Skeletal muscle cell (primary cell): ENCODE measurements around the gene NR2C2.
"Not testable (repeated sequence)": the region's sequence is repeated elsewhere in the genome, so short reads cannot be mapped to it uniquely, and the experiment has no call there.

Experiments used
- DNase-seq: peaks from one replicate; pipeline ENCODE4 v3.0.0-alpha.2; 2010; ENCODE audit warnings: low read depth
- H3K4me3 ChIP-seq: 2 replicates; pipeline ENCODE4 v1.5.1; 2011; ENCODE audit warnings: low read depth, mild to moderate bottlenecking, control low read depth, low read length, moderate library complexity

NR2C2 gene

DNA sequence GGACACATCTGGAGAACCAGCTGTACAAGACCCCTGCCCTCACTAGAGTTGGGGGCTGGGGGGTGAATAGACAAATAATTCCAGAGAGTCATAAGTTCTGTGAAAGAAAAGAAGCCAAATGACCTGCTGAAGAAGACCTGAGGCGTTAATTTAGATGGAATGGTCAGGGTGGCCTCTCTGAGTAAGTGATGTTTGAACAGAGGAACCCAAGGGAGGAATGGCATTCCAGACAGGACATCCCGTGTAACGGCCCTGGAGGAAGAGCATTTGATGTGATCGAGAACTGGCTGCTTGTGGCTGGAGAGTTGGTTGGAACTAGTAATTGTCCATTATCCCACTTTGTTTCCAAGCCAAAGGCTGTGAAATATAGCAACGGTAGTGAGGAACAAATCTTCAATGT, 1.7 kb downstream of the NR2C2 start:
- H3K4me3 ChIP-seq: peak overlapping the region; percentile 90
- no peak for DNase-seq

DNA sequence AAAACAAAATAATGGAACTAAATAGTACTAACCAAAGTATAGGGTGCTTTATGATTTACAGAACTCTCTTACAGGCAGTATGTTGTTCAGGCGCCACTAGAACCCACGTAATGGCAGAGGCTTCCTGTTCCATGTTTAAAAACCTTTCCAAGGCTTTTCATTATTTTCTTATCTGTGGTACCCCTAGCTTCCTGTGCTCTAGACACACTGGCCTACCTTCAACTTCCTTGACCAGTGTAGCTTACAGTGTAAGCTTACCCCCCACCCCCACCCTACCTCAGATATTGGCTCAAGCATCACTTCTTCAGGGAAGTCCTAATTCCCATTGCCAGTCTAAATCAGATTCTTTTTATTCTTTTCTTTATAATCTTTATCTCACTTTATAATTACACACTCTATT, 2.9 kb downstream of the NR2C2 start:
- no peak for DNase-seq
- no peak overlapping the region for H3K4me3 ChIP-seq

GRCh38 chr3:14957153-14957552, 9.8 kb downstream of the NR2C2 start:
- DNase-seq: no peak
- no peak overlapping the region for H3K4me3 ChIP-seq

GRCh38 chr3:14957925-14958324, 10.5 kb downstream of the NR2C2 start:
- no peak for DNase-seq
- H3K4me3 ChIP-seq: no peak overlapping the region

DNA sequence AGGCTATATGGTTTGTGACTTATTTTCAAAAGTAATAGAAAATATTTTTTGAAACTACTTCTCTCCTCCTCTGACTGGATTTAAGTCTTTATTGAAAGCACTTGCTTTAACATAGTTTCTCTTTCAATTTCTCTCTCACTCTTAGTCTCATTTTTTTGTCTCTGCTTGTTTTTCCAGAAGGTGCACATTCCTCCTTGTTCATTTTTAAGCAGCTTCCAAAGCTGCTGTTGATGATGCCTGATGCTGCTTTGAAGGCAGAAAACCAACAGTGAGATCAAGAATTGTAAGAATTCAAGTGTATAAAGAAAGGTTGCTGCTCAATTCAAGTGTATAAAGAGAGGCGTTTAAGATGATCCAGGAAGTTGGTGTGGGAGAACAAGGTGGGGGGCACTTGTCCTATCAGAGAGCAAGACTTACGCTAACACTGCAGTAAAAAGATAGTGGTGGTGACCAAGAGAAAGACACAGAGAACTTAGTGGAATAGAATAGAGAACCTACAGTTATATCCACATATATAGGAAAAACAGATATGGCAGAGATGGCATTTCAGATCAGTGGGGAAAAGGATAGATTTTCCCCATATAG, 12.1 kb downstream of the NR2C2 start:
- no peak for DNase-seq
- no peak overlapping the region for H3K4me3 ChIP-seq

DNA sequence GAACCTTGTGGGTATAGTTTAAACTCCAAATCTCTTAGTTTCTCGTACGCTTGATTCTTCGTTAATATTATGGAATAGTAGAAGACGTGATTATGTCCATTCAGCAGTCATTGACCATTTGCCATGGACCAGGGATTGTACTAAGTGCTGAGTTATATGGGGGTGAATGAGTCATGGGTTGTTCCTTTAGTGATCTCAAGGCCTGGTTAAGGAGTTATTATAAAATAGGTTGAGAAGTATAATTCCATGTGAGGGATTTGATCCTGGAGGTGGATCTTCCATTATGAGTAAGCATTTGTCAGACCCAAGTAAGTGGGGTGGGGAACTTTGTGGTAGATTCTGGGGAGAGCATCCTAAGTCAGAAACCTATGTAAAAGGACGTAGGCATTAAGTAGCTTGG, 15.4 kb downstream of the NR2C2 start:
- peak; percentile 27 for DNase-seq
- H3K4me3 ChIP-seq: no peak overlapping the region

DNA sequence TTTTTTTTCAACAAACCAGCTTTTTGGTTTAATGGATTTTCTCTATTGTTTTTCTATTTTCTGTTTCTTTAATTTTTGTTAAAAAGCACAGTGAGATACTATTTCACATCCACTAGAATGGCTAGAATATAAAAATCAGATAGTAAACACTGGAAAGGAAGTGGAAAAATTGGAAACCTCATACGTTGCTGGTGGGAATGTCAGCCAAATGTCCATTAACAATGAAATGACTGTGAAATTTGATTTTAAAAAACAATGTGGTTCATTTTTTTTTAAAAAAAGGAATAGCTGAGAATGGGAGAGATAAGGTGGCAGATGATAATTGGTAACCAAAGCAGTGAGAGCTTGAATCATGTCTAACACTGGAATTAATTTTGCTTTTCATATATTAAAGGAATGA, 19.9 kb downstream of the NR2C2 start:
- no peak for DNase-seq
- no peak overlapping the region for H3K4me3 ChIP-seq

GRCh38 chr3:14969671-14970070, 22.3 kb downstream of the NR2C2 start:
- no peak for DNase-seq
- H3K4me3 ChIP-seq: no peak overlapping the region

- no peak overlapping the region for H3K4me3 ChIP-seq
- DNase-seq: no peak
Observed at GRCh38 chr3:14976317-14976716, 28.9 kb downstream of the NR2C2 start.

GRCh38 chr3:14980689-14981088, 33.3 kb downstream of the NR2C2 start:
- DNase-seq: no peak

GRCh38 chr3:14984581-14985113, 37.3 kb downstream of the NR2C2 start:
- H3K4me3 ChIP-seq: no peak overlapping the region

More at GRCh38 chr3:14980689-14981088, 33.3 kb downstream of the NR2C2 start:
- no peak overlapping the region for H3K4me3 ChIP-seq

DNA sequence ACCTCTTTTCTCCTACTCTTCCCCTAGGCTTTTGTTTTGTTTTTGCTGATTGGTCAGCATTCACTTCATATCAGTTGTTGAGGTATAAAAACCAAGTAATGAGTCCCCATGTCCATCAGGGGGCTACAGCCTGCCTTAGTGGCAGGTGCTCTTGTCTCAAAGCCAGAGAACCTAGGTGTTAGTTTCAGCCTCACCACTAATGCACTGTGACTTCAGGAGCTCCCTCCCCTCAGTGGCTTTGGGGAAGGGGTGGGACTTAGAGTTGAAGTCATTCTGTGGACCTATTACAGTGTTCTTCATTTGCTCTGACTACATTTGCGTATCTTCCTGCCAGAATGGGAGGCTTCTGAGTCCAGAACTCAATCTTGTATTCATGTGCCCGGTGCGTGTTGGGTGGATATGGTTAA, 41.6 kb downstream of the NR2C2 start:
- H3K4me3 ChIP-seq: no peak overlapping the region
- DNase-seq: no peak

More at GRCh38 chr3:14984581-14985113, 37.3 kb downstream of the NR2C2 start:
- DNase-seq: no peak

DNA sequence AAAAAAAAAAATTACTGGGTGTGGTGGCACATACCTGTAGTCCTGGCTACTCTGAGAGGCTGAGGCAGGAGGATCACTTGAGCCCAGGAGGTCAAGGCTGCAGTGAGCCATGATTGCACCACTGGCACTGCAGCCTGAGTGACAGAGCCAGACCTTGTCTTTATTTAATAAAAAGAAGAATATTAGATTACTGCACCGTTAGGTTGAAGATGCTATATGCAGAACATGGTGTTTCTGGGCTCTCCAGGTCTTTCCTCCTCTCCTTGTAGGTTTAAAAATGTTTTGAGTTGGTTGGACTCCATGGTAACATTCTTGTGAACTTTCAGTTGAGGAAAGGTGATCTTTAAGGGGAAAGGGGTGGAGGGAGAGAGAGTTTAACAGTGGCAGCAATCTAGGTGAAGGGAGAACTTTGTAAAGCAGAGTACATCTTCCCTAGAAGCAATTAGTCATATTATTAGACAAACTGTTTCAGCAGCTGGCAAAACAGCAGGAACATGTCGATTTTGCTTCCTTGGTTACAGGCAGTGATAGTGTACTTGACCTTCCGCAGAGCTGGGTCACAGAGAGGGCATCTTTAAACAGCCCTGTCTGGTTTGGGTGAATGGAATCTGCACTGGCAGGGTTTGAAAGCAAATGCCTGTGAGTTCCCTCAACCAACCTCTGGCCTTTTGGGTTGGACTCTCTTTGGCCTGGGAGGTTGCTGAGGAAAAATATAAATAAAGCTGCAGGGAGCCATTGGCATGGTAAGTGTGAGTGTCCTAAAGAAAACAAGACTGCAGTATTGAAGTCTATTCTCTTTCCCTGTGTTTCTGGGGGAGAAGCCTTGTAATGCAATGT, 42.8 kb downstream of the NR2C2 start:
- no peak for DNase-seq
- H3K4me3 ChIP-seq: no peak overlapping the region

GRCh38 chr3:14990780-14991148, 43.4 kb downstream of the NR2C2 start:
- H3K4me3 ChIP-seq: no peak overlapping the region
- DNase-seq: no peak

- no peak for DNase-seq
- no peak overlapping the region for H3K4me3 ChIP-seq
Observed at GRCh38 chr3:14991151-14991742, 43.9 kb downstream of the NR2C2 start.

DNA sequence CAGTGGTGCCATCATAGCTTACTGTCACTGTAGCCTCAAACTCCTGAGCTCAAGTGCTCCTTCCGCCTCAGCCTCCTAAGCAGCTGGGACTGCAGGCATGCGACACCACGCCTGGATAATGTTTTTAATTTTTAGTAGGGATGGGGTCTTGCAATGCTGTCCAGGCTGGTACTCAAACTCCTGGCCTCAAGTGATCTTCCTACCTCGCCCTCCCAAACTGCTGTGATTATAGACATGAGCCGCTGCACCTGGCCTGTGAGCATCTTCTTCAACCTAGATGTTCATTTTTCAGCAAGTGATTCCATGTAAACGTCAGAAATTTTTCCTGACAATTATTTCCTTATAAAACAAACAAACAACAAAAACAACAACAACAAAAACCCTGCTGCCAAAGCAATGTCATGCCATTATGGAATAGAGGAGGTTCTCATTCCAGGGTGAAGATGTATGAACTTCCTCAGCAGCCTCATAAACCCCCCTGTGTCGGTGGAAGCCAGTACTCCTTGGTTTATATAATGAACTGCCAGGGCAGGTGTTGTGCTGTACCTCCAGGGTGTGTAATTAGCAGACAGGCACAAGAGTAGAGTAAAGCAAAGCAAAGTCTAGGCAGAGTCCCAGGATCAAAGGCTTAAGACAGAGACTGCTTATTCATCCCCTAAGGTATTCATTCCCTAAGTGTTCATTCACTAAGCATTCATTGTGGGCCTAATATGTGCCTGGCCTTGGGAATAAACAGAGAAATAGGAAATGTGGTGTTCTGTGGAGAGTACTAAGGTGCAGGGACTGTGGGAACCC, 44.6 kb downstream of the NR2C2 start:
- DNase-seq: no peak
- H3K4me3 ChIP-seq: no peak overlapping the region

GRCh38 chr3:14997941-14998340, 50.6 kb downstream of the NR2C2 start:
- no peak overlapping the region for H3K4me3 ChIP-seq
- no peak for DNase-seq

DNA sequence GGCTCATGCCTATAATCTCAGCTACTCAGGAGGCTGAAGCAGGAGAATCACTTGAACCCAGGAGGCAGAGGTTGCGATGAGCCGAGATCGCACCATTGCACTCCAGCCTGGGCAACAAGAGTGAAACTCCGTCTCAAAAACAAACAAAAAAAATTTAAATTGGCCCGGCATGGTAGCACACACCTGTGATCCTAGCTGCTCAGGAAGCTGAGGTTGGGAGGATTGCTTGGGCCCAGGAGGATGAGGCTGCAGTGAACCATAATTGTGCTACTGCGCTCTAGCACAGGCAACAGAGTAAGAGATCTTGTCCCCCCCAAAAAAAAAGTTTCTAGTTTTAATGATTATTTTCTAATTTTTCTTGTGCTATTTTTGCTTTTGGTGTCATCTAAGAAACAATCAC, 51.8 kb downstream of the NR2C2 start:
- not testable (repeated sequence) for DNase-seq, H3K4me3 ChIP-seq

DNA sequence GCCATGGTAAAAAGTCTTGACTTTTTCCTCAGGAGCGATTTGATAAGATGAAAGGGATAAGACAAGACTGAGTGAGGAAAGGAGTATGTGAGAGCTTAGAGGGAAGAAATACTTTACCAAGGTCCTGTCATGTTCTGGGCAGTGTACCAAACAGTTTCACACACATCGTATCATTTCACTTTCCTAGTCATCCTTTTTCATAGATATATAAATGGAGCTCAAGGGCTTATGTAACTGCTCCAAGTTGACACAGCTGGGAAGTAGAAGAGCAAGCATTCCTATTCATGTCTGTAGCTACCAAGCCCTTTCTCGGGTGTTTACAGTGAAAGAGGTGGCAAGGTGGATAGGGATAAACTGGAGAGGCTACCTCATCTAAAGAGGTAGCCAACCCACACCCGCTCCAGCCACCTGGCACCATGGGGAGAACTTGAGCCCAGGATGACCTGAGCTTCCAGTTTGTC, 60.3 kb downstream of the NR2C2 start:
- no peak overlapping the region for H3K4me3 ChIP-seq
- peak; percentile 68 for DNase-seq

- no peak for DNase-seq
Observed at GRCh38 chr3:15009167-15009566, 61.8 kb downstream of the NR2C2 start.

More at GRCh38 chr3:15009167-15009566, 61.8 kb downstream of the NR2C2 start:
- H3K4me3 ChIP-seq: no peak overlapping the region
